SU-DHL-6 (cell line): Measurements from ENCODE around the gene TMPRSS2.

ENCODE experiments used
- CTCF ChIP-seq: fragments of 200-600 bp; sonication (generic); IDR thresholded peaks from one replicate; pipeline ENCODE4 v1.5.1; 2017; ENCODE audit warnings: antibody characterized with exemption, mild to moderate bottlenecking, low read length, moderate library complexity; ENCODE audit not compliant: insufficient read depth, poor library complexity, severe bottlenecking
- EZH2phosphoT487 ChIP-seq: fragments of 200-600 bp; sonication (generic), shearing (Covaris generic); conservative IDR thresholded peaks from 2 replicates; pipeline ENCODE4 v1.6.1; 2018; ENCODE audit warnings: mild to moderate bottlenecking, antibody characterized with exemption, low read length, moderate library complexity, mixed read lengths

GRCh38 chr21:41494242-41494641, 13.7 kb downstream of the TMPRSS2 start:
- TF ChIP-seq CTCF (no peak), EZH2phosphoT487 (no peak)
